Type B pancreatic cell (in vitro differentiated cells): ENCODE data around the gene EVA1A. TPM values are rescaled to one million over a fixed set of nuclear protein-coding genes. Genes with fewer than 3 reads are reported as not detected.
A peak's percentile ranks its signal among the peaks of the same experiment; 100 is the strongest.

Experiments used
- DNase-seq: peaks from one replicate; pipeline ENCODE4 v3.0.0; 2021; ENCODE audit warnings: mixed read lengths; ENCODE audit not compliant: unreplicated experiment; ENCODE audit errors: extremely low spot score
- H3K27ac Mint-ChIP-seq: 2 replicates; pipeline ENCODE4 v1.8.0; 2021; ENCODE audit warnings: mild to moderate bottlenecking, mixed read lengths
- H3K27me3 Mint-ChIP-seq: 2 replicates; pipeline ENCODE4 v1.8.0; 2021; ENCODE audit warnings: mixed read lengths
- H3K36me3 Mint-ChIP-seq: 2 replicates; pipeline ENCODE4 v1.8.0; 2021; ENCODE audit warnings: mixed read lengths
- H3K4me1 Mint-ChIP-seq: one replicate; pipeline ENCODE4 v1.8.0; 2021; ENCODE audit warnings: mixed read lengths; ENCODE audit not compliant: unreplicated experiment
- H3K4me3 Mint-ChIP-seq: 2 replicates; pipeline ENCODE4 v1.8.0; 2021; ENCODE audit warnings: mild to moderate bottlenecking, mixed read lengths
- H3K9me3 Mint-ChIP-seq: 2 replicates; pipeline ENCODE4 v1.8.0; 2021; ENCODE audit warnings: mixed read lengths
- CTCF ChIP-seq: fragments of 200-600 bp; sonication (generic); conservative IDR thresholded peaks from 2 replicates; pipeline ENCODE4 v1.5.0; 2021; ENCODE audit warnings: antibody characterized with exemption, mild to moderate bottlenecking
- total RNA-seq: library from RNA; stranded (reverse); gene quantifications from 2 replicates; pipeline ENCODE4 v1.2.1, GENCODE V29; 2021; ENCODE audit warnings: low replicate concordance

EVA1A gene
- total RNA-seq, 1 donor from 2014 or later = 13.5 TPM

GRCh38 chr2:75516378-75517360, 44.1 kb downstream of the EVA1A start:
- Mint-ChIP-seq H3K36me3 (peaks cover 43% of the 10 kb centered on the region), H3K9me3 (peaks cover 17% of the 10 kb centered on the region)
- no peak for DNase-seq

GRCh38 chr2:75515584-75516368, 45.0 kb downstream of the EVA1A start:
- H3K4me1 Mint-ChIP-seq = peaks cover 11% of the 10 kb centered on the region
- H3K9me3 Mint-ChIP-seq = peaks cover 17% of the 10 kb centered on the region
- no peak overlapping the region for H3K27ac Mint-ChIP-seq
- TF ChIP-seq CTCF = no peak
- H3K4me3 Mint-ChIP-seq = no peak overlapping the region
- no peak for DNase-seq
- peaks cover 18% of the 10 kb centered on the region for H3K27me3 Mint-ChIP-seq
- H3K36me3 Mint-ChIP-seq = peaks cover 45% of the 10 kb centered on the region

More at GRCh38 chr2:75516378-75517360, 44.1 kb downstream of the EVA1A start:
- peak overlapping the region; percentile 3 for H3K27ac Mint-ChIP-seq
- peaks cover 11% of the 10 kb centered on the region for H3K4me1 Mint-ChIP-seq
- no peak for TF ChIP-seq CTCF
- peaks cover 18% of the 10 kb centered on the region for H3K27me3 Mint-ChIP-seq
- H3K4me3 Mint-ChIP-seq = no peak overlapping the region

- H3K4me3 Mint-ChIP-seq = no peak overlapping the region
- H3K36me3 Mint-ChIP-seq = peaks cover 49% of the 10 kb centered on the region
- H3K27ac Mint-ChIP-seq = no peak overlapping the region
- H3K9me3 Mint-ChIP-seq = peaks cover 17% of the 10 kb centered on the region
- DNase-seq = no peak
- TF ChIP-seq CTCF = no peak
- peaks cover 11% of the 10 kb centered on the region for H3K4me1 Mint-ChIP-seq
- H3K27me3 Mint-ChIP-seq = peaks cover 12% of the 10 kb centered on the region
Measured at GRCh38 chr2:75513616-75514170, 47.0 kb downstream of the EVA1A start.

- H3K4me3 Mint-ChIP-seq = no peak overlapping the region
- H3K4me1 Mint-ChIP-seq = peaks cover 10% of the 10 kb centered on the region
- no peak for DNase-seq
- peaks cover 9% of the 10 kb centered on the region for H3K27me3 Mint-ChIP-seq
- no peak overlapping the region for H3K27ac Mint-ChIP-seq
- no peak for TF ChIP-seq CTCF
- peaks cover 50% of the 10 kb centered on the region for H3K36me3 Mint-ChIP-seq
- peaks cover 17% of the 10 kb centered on the region for H3K9me3 Mint-ChIP-seq
Measured at GRCh38 chr2:75512455-75513212, 48.1 kb downstream of the EVA1A start.
